ENCODE data around the gene LCN6. TPM values are rescaled to one million over a fixed set of nuclear protein-coding genes. Genes with fewer than 3 reads are reported as not detected.

LCN6 gene
- total RNA-seq, 6 experiments from 2014 or later: 0.26 to 0.63 TPM; not detected in 4

DNA sequence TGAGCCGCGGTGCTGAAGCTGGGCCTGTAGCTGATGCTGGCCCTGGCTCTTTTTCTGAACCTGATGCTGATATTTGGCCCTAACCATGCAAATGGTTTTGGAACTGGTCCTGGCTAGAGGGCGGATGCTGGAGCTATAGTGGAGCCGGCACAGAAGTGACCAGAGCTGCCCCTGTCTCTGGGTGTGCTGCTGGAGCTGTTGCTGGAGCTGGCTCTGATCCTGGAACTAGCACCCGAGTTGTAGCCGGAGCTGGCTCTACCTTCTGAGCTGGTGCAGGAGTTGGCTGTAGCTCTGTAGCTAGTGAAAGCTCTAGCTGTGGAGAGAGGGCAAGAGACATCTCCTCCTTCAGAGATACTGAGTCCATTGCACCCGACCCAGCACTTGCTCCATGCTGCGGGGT lies 18.4 kb downstream of the LCN6 start:
- WGBS (ENCODE audit: insufficient coverage, low coverage, low lambda C conversion rate, missing lambda C conversion rate): no CpG with 5 or more reads among the region's 8 CpGs
- intact Hi-C loops (cut with DNase I): no loop called here
- TF ChIP-seq, protein P1, sequence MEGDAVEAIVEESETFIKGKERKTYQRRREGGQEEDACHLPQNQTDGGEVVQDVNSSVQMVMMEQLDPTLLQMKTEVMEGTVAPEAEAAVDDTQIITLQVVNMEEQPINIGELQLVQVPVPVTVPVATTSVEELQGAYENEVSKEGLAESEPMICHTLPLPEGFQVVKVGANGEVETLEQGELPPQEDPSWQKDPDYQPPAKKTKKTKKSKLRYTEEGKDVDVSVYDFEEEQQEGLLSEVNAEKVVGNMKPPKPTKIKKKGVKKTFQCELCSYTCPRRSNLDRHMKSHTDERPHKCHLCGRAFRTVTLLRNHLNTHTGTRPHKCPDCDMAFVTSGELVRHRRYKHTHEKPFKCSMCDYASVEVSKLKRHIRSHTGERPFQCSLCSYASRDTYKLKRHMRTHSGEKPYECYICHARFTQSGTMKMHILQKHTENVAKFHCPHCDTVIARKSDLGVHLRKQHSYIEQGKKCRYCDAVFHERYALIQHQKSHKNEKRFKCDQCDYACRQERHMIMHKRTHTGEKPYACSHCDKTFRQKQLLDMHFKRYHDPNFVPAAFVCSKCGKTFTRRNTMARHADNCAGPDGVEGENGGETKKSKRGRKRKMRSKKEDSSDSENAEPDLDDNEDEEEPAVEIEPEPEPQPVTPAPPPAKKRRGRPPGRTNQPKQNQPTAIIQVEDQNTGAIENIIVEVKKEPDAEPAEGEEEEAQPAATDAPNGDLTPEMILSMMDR (IDR thresholded peaks at IDR 0.05): no peak
- no peak for TF ChIP-seq POLR2A (IDR thresholded peaks at IDR 0.05)
- Histone ChIP-seq H3K27me3 (no peaks in the 10 kb centered on the region), H3K4me3 (no peak overlapping the region), H3K4me1 (peaks cover 0 to 17% (median 7%) of the 10 kb centered on the region in 4 donors), H3K36me3 (peaks cover 0 to 13% (median 6%) of the 10 kb centered on the region in 4 donors), H3K9me3 (no peaks in the 10 kb centered on the region), H3K27ac (no peak overlapping the region)
- ATAC-seq (no peak), DNase-seq (no peak)

DNA sequence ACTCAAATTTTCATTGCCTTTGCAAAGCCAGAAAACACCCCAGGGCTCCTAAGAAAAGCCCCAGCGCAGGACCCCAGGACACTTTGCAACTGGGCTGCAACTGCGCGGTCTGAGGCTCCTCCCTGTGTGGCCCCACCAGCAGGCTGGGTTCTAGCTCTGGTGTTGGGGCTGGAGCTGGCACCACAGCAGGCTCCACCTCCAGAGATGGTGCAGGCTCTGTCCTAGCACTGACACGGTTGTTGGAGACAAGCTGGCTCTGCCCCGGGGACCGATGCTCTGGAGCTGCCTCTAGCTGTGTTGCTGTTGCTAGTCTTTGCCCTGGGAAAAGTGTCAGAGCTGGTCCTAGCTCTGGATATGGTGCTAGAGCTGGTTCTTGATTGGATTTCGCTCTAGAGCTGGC lies 19.2 kb downstream of the LCN6 start:
- DNase-seq (no peak), ATAC-seq (peak; percentile 8 to 41 (median 22))
- H3K4me3 ChIP-seq: peak overlapping the region; percentile 92 to 97 (median 95)
- no peak overlapping the region for H3K27ac ChIP-seq
- intact Hi-C loops (cut with DNase I): no loop called here
- no CpG with 5 or more reads among the region's 7 CpGs for WGBS (ENCODE audit: insufficient coverage, low coverage, low lambda C conversion rate, missing lambda C conversion rate)
- H3K27me3 ChIP-seq: no peaks in the 10 kb centered on the region
- no peaks in the 10 kb centered on the region for H3K9me3 ChIP-seq
- peaks cover 0 to 17% (median 7%) of the 10 kb centered on the region in 4 donors for H3K4me1 ChIP-seq
- TF ChIP-seq, protein P1 (IDR thresholded peaks at IDR 0.05): no peak
- no peak for TF ChIP-seq POLR2A (IDR thresholded peaks at IDR 0.05)
- H3K36me3 ChIP-seq: peaks cover 0 to 21% (median 13%) of the 10 kb centered on the region in 4 donors

- WGBS (ENCODE audit: insufficient coverage, low coverage, low lambda C conversion rate, missing lambda C conversion rate): 0% methylated on average over 4 of the region's 53 CpGs
- DNase-seq: peak in 1 of 3 donors; percentile 69
Observed at GRCh38 chr9:136728548-136729123, 19.7 kb downstream of the LCN6 start.

GRCh38 chr9:136728080-136728547 lies 20.2 kb downstream of the LCN6 start:
- Histone ChIP-seq H3K4me1 (peaks cover 0 to 17% (median 7%) of the 10 kb centered on the region in 4 donors), H3K4me3 (peak overlapping the region; percentile 92 to 97 (median 95)), H3K27me3 (no peaks in the 10 kb centered on the region), H3K36me3 (peaks cover 0 to 31% (median 20%) of the 10 kb centered on the region in 4 donors), H3K27ac (peak overlapping the region; percentile 55 to 80 (median 60)), H3K9me3 (no peaks in the 10 kb centered on the region)
- peak; percentile 91 to 92 (median 91) for DNase-seq
- intact Hi-C loops (cut with DNase I): no loop called here
- peak; percentile 99 for TF ChIP-seq POLR2A (IDR thresholded peaks at IDR 0.05)
- TF ChIP-seq, protein P1 (IDR thresholded peaks at IDR 0.05): peak; percentile 90 to 99 (median 94)
- WGBS (ENCODE audit: insufficient coverage, low coverage, low lambda C conversion rate, missing lambda C conversion rate): 0% methylated on average over 14 of the region's 66 CpGs
- peak; percentile 77 to 91 (median 81) for ATAC-seq

More at GRCh38 chr9:136728548-136729123, 19.7 kb downstream of the LCN6 start:
- Histone ChIP-seq H3K4me1 (peaks cover 0 to 17% (median 7%) of the 10 kb centered on the region in 4 donors), H3K4me3 (peak overlapping the region; percentile 92 to 97 (median 95)), H3K27ac (peak overlapping the region; percentile 37 to 80 (median 48)), H3K36me3 (peaks cover 0 to 26% (median 15%) of the 10 kb centered on the region in 4 donors), H3K9me3 (no peaks in the 10 kb centered on the region), H3K27me3 (no peaks in the 10 kb centered on the region)
- intact Hi-C loops (cut with DNase I): no loop called here
- TF ChIP-seq POLR2A (IDR thresholded peaks at IDR 0.05): no peak
- peak; percentile 37 to 54 (median 53) for ATAC-seq

- TF ChIP-seq, protein P1 (IDR thresholded peaks at IDR 0.05): peak; percentile 35 to 54 (median 52)
- no peak for TF ChIP-seq POLR2A (IDR thresholded peaks at IDR 0.05)
- WGBS (ENCODE audit: insufficient coverage, low coverage, low lambda C conversion rate, missing lambda C conversion rate): 1% methylated on average over 14 of the region's 18 CpGs
- Histone ChIP-seq H3K27ac (no peak overlapping the region), H3K27me3 (no peaks in the 10 kb centered on the region), H3K4me3 (peak overlapping the region; percentile 92 to 97 (median 95)), H3K4me1 (peaks cover 0 to 17% (median 7%) of the 10 kb centered on the region in 4 donors), H3K9me3 (no peaks in the 10 kb centered on the region), H3K36me3 (peaks cover 0 to 39% (median 24%) of the 10 kb centered on the region in 4 donors)
- DNase-seq: no peak
- peak; percentile 29 to 39 (median 38) for ATAC-seq
- intact Hi-C loops (cut with DNase I): no loop called here
Observed at GRCh38 chr9:136726631-136727191, 21.6 kb downstream of the LCN6 start.

Data from right lobe of liver (tissue), 6 donors.